Endothelial cell of umbilical vein (primary cell): ENCODE measurements around the gene FUT8. TPM values are rescaled to one million over a fixed set of nuclear protein-coding genes. Genes with fewer than 3 reads are reported as not detected.

Source experiments
- BruUV-seq: library from RNA; stranded (reverse); fragments of 400-500 nt; replicated peaks from 2 replicates; lab custom pipeline; 2021; lab: Mats Ljungman, UMichigan
- CTCF ChIA-PET: fragments of 300-600, 350-600 bp; sonication (Branson Sonifier 250); formaldehyde crosslinking; loops from one replicate; lab custom pipeline; 2021; ENCODE audit warnings: antibody characterized with exemption, inconsistent platforms; lab: Charles Lee
- POLR2A ChIA-PET: fragments of 300-600, 350-600 bp; sonication (Branson Sonifier 250); formaldehyde crosslinking; loops from one replicate; lab custom pipeline; 2021; ENCODE audit warnings: antibody characterized with exemption, inconsistent platforms; lab: Charles Lee
- DNase-seq: peaks from one replicate; pipeline ENCODE4 v3.0.0-alpha.2; 2011; ENCODE audit warnings: low read depth, low spot score
- FAIRE-seq: peaks from 2 replicates; lab custom pipeline; 2011; peaks lifted over from hg19 to GRCh38; lab: Jason Lieb, UNC
- H2AFZ ChIP-seq: 2 replicates; pipeline ENCODE4 v1.6.0; 2012; ENCODE audit warnings: low read depth, low read length, control low read depth, inconsistent platforms
- H3K27ac ChIP-seq: 2 replicates; pipeline ENCODE4 v1.5.1; 2011; ENCODE audit warnings: low read depth, mild to moderate bottlenecking, control low read depth, low read length, moderate library complexity; ENCODE audit not compliant: insufficient read depth
- H3K27me3 ChIP-seq, 2 experiments: 2 replicates each; pipeline versions ENCODE4 v1.6.0 to v1.6.1; 2011; ENCODE audit warnings: low read length in 2 of 2, mixed read lengths in 1 of 2; ENCODE audit not compliant: control insufficient read depth in 2 of 2, insufficient read depth in 2 of 2
- H3K36me3 ChIP-seq, 2 experiments: 2 replicates in 1 of 2; 3 replicates in 1 of 2; pipeline ENCODE4 v1.5.1; 2011; ENCODE audit warnings: low read length in 2 of 2, mild to moderate bottlenecking in 1 of 2, moderate library complexity in 1 of 2; ENCODE audit not compliant: control insufficient read depth in 2 of 2, insufficient read depth in 2 of 2; ENCODE audit errors: extremely low read depth in 1 of 2
- H3K4me1 ChIP-seq: 3 replicates; pipeline ENCODE4 v1.5.1; 2011; ENCODE audit warnings: mild to moderate bottlenecking, low read length; ENCODE audit not compliant: control insufficient read depth, insufficient read depth; ENCODE audit errors: extremely low read depth
- H3K4me2 ChIP-seq: 2 replicates; pipeline ENCODE4 v1.6.1; 2011; ENCODE audit warnings: low read length, control low read depth, mixed read lengths; ENCODE audit not compliant: insufficient read depth
- H3K4me3 ChIP-seq, 3 experiments: fragments of 200-600 bp in 1 of 3; sonication (generic), shearing (Covaris generic) in 1 of 3; replicated peaks in 1 of 3; 2 replicates each; pipeline ENCODE4 v1.5.1; 2011 to 2016; ENCODE audit warnings: control low read depth in 3 of 3, low read length in 3 of 3, mild to moderate bottlenecking in 2 of 3, inconsistent platforms in 1 of 3, low read depth in 1 of 3, moderate library complexity in 1 of 3; ENCODE audit not compliant: insufficient read depth in 1 of 3
- H3K79me2 ChIP-seq: 2 replicates; pipeline ENCODE4 v1.6.0; 2012; ENCODE audit warnings: low read length, inconsistent platforms; ENCODE audit not compliant: control insufficient read depth, insufficient read depth
- H3K9ac ChIP-seq: replicated peaks from 2 replicates; pipeline ENCODE3; 2011; ENCODE audit warnings: low read length, control low read depth; ENCODE audit not compliant: insufficient read depth; ENCODE audit errors: extremely low read depth
- H3K9me1 ChIP-seq: replicated peaks from 3 replicates; pipeline ENCODE4 v1.6.0; 2011; ENCODE audit warnings: mild to moderate bottlenecking, low read length; ENCODE audit not compliant: control insufficient read depth, insufficient read depth; ENCODE audit errors: extremely low read depth
- H3K9me3 ChIP-seq: replicated peaks from 2 replicates; pipeline ENCODE4 v1.5.1; 2012; ENCODE audit warnings: low read length, inconsistent platforms; ENCODE audit not compliant: control insufficient read depth, insufficient read depth
- H4K20me1 ChIP-seq: replicated peaks from 2 replicates; pipeline ENCODE3; 2011; ENCODE audit warnings: mild to moderate bottlenecking, low read length; ENCODE audit not compliant: control insufficient read depth, insufficient read depth; ENCODE audit errors: extremely low read depth
- CTCF ChIP-seq, 2 donors: IDR thresholded peaks; 1 replicate in 1 of 2; 2 replicates in 1 of 2; pipeline ENCODE4 v1.5.1; 2011; ENCODE audit warnings: low read length in 2 of 2, mild to moderate bottlenecking in 2 of 2, moderate library complexity in 2 of 2, control low read depth in 1 of 2, inconsistent platforms in 1 of 2, low read depth in 1 of 2; ENCODE audit not compliant: insufficient read depth in 1 of 2; ENCODE audit errors: extremely low read depth in 1 of 2
- EZH2 ChIP-seq: IDR thresholded peaks from 2 replicates; pipeline ENCODE4 v1.6.1; 2012; ENCODE audit warnings: borderline replicate concordance, low read depth, mild to moderate bottlenecking, moderate library complexity, low read length, inconsistent platforms; ENCODE audit not compliant: severe bottlenecking
- FOS ChIP-seq: IDR thresholded peaks from 2 replicates; pipeline ENCODE4 v1.6.1; 2011; ENCODE audit warnings: mild to moderate bottlenecking, low read length, moderate library complexity, borderline replicate concordance; ENCODE audit not compliant: insufficient read depth
- GATA2 ChIP-seq: IDR thresholded peaks from 2 replicates; pipeline ENCODE4 v1.7.0; 2011; ENCODE audit warnings: low read depth, mild to moderate bottlenecking, moderate library complexity, mixed read lengths, low read length; ENCODE audit not compliant: insufficient read length, insufficient read depth
- JUN ChIP-seq: IDR thresholded peaks from 2 replicates; pipeline ENCODE4 v1.6.1; 2011; ENCODE audit warnings: borderline replicate concordance, low read depth; ENCODE audit not compliant: insufficient read length, insufficient read depth
- MAX ChIP-seq: IDR thresholded peaks from 2 replicates; pipeline ENCODE4 v1.6.1; 2011; ENCODE audit not compliant: insufficient read depth, insufficient read length
- MYC ChIP-seq: IDR thresholded peaks from one replicate; pipeline ENCODE4 v1.6.1; 2011; ENCODE audit warnings: mild to moderate bottlenecking, low read depth, low read length
- POLR2A ChIP-seq: IDR thresholded peaks from 2 replicates; pipeline ENCODE4 v1.6.1; 2012; ENCODE audit warnings: low read depth, mild to moderate bottlenecking, control low read depth, low read length
- POLR2AphosphoS5 ChIP-seq: IDR thresholded peaks from 2 replicates; pipeline ENCODE4 v1.6.1; 2012; ENCODE audit warnings: low read depth, mild to moderate bottlenecking, control low read depth, low read length, moderate library complexity; ENCODE audit not compliant: insufficient read depth
- dilution Hi-C: fragments of 300-500 bp; cut with MboI; formaldehyde crosslinking; loops from one replicate; pipeline ENCODE4 v1.15.0; 2019; ENCODE audit warnings: low sequenced_read_pairs; ENCODE audit not compliant: extremely low pct_ligation_motif_present
- intact Hi-C: fragments of 100-400 bp; cut with micrococcal nuclease; formaldehyde crosslinking; loops from one replicate; pipeline ENCODE4 v1.10.0; 2022
- polyA plus RNA-seq, 4 experiments: library from polyadenylated mRNA; depleted of rRNA in 3 of 4; stranded (reverse) in 3 of 4; unstranded in 1 of 4; fragments of >200 nt; gene quantifications; 2 replicates each; pipeline versions ENCODE4 v1.2.1 to v1.2.3, GENCODE V29; 2011 to 2012; ENCODE audit warnings: missing spikeins in 1 of 4
- total RNA-seq: library from RNA; stranded (reverse); gene quantifications from 2 replicates; pipeline ENCODE4 v1.2.3, GENCODE V29; 2021

FUT8 gene
- total and polyA plus RNA-seq, 2 donors (not counting 3 experiments of a cell fraction or from before 2014, with no cell fraction given): 16.7 to 38.8 TPM

GRCh38 chr14:65738339-65738738, 325.8 kb downstream of the FUT8 start:
- dilution Hi-C loops: no loop called here
- POLR2A ChIA-PET: no interaction called here

More at GRCh38 chr14:65738339-65738738, 325.8 kb downstream of the FUT8 start:
- Histone ChIP-seq H3K27ac (no peak overlapping the region), H3K4me1 (no peaks in the 10 kb centered on the region), H2AFZ (no peak overlapping the region), H3K9me1 (no peaks in the 10 kb centered on the region), H3K27me3 (no peaks in the 10 kb centered on the region), H3K79me2 (no peaks in the 10 kb centered on the region), H4K20me1 (no peaks in the 10 kb centered on the region), H3K4me2 (no peak overlapping the region), H3K9ac (no peak overlapping the region), H3K4me3 (no peak overlapping the region), H3K36me3 (no peaks in the 10 kb centered on the region), H3K9me3 (no peaks in the 10 kb centered on the region)
- BruUV-seq: no TSS peak
- intact Hi-C loops: no loop called here
- TF ChIP-seq JUN (no peak), EZH2 (no peak), POLR2AphosphoS5 (no peak), MYC (no peak), POLR2A (no peak), CTCF (IDR thresholded peaks at IDR 0.05; ENCODE audit: extremely low read depth in 1 of 2, insufficient read depth in 1 of 2, low read depth in 1 of 2, low read length in 2 of 2) (no peak), GATA2 (no peak), FOS (no peak), MAX (no peak)
- CTCF ChIA-PET: no interaction called here
- DNase-seq (no peak), FAIRE-seq (no peak)
